Measurements from ENCODE around the gene ZNF341. TPM values are rescaled to one million over a fixed set of nuclear protein-coding genes. Genes with fewer than 3 reads are reported as not detected.

ZNF341 gene
- total and polyA plus RNA-seq, 3 donors from 2014 or later = 5.5 to 8.7 (median 7.0) TPM

DNA sequence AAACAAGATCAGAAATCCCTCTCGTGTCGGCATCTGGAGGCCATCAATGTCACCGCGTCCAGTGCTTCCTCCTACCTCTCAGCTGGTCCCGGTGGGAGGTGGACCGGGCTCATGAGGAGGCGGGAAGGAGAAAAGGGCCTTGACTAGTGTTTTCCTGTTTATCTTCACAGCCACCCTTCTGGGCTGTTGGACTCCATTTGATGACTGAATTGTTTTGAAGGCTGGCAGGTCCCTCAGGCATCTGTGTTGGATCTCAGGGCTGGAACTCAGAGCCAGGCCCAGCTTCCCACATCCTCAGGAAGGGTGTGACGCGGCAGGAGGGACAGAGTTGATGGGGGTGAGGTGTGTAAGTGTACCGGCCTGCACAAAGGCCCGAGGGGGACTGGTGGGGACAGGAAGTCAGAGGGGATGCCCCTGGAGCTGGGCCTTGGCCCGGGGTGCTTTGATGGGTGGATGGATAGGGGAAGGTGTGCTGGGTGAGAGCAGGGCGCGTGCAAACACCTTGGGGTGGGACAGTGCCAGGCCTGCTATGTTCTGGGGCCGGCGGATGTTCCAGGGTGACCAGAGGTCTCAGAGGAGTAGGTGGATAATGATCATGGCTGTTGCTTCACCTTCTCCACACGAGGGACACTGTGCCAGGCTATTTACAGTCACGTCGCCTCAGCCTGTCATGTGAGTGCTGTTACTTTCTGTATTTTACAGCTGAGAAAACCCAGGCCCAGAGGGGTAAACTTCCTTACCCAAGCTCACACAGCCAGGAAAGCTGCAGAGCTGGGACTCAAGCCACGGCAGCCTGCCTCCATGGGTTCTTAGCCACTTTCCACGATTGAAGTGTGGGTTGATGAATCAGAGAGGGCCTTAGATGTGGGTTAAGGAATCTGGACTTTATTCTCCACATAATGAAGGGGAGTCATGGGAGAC, 61.5 kb downstream of the ZNF341 start:
- TF ChIP-seq POLR2A (IDR thresholded peaks at IDR 0.05) = no peak
- TF ChIP-seq, protein P1, sequence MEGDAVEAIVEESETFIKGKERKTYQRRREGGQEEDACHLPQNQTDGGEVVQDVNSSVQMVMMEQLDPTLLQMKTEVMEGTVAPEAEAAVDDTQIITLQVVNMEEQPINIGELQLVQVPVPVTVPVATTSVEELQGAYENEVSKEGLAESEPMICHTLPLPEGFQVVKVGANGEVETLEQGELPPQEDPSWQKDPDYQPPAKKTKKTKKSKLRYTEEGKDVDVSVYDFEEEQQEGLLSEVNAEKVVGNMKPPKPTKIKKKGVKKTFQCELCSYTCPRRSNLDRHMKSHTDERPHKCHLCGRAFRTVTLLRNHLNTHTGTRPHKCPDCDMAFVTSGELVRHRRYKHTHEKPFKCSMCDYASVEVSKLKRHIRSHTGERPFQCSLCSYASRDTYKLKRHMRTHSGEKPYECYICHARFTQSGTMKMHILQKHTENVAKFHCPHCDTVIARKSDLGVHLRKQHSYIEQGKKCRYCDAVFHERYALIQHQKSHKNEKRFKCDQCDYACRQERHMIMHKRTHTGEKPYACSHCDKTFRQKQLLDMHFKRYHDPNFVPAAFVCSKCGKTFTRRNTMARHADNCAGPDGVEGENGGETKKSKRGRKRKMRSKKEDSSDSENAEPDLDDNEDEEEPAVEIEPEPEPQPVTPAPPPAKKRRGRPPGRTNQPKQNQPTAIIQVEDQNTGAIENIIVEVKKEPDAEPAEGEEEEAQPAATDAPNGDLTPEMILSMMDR (IDR thresholded peaks at IDR 0.05) = no peak
- H3K27me3 ChIP-seq = no peaks in the 10 kb centered on the region
- no peak for DNase-seq
- intact Hi-C loops (cut with DNase I; ENCODE audit: low total_unique reads) = no loop called here
- H3K4me1 ChIP-seq = no peaks in the 10 kb centered on the region
- no peak overlapping the region for H3K27ac ChIP-seq
- no peaks in the 10 kb centered on the region for H3K36me3 ChIP-seq (ENCODE audit: low read depth, missing control alignments)
- H3K9me3 ChIP-seq = no peaks in the 10 kb centered on the region
- no peak overlapping the region for H3K4me3 ChIP-seq
- WGBS, 2 donors = 72 to 81% methylated on average over 20 to 21 of the region's 21 CpGs

GRCh38 chr20:33796263-33796906, 64.6 kb downstream of the ZNF341 start:
- TF ChIP-seq, protein P1 (IDR thresholded peaks at IDR 0.05) = no peak
- no peak for TF ChIP-seq POLR2A (IDR thresholded peaks at IDR 0.05)
- Histone ChIP-seq H3K4me1 (no peaks in the 10 kb centered on the region), H3K9me3 (no peaks in the 10 kb centered on the region), H3K4me3 (no peak overlapping the region), H3K27me3 (no peaks in the 10 kb centered on the region), H3K27ac (no peak overlapping the region), H3K36me3 (ENCODE audit: low read depth, missing control alignments) (no peaks in the 10 kb centered on the region)
- DNase-seq = no peak
- 77 to 79% methylated on average over 9 of the region's 9 CpGs for WGBS, 2 donors
- intact Hi-C loops (cut with DNase I; ENCODE audit: low total_unique reads) = no loop called here

- Histone ChIP-seq H3K27me3 (no peaks in the 10 kb centered on the region), H3K9me3 (no peaks in the 10 kb centered on the region), H3K4me3 (no peak overlapping the region), H3K27ac (no peak overlapping the region), H3K4me1 (no peaks in the 10 kb centered on the region), H3K36me3 (ENCODE audit: low read depth, missing control alignments) (no peaks in the 10 kb centered on the region)
- TF ChIP-seq POLR2A (IDR thresholded peaks at IDR 0.05) = no peak
- TF ChIP-seq, protein P1 (IDR thresholded peaks at IDR 0.05) = no peak
- intact Hi-C loops (cut with DNase I; ENCODE audit: low total_unique reads) = no loop called here
- WGBS, 2 donors = 94 to 95% methylated on average over 5 of the region's 5 CpGs
- no peak for DNase-seq
Observed at GRCh38 chr20:33796907-33797544, 65.2 kb downstream of the ZNF341 start.

DNA sequence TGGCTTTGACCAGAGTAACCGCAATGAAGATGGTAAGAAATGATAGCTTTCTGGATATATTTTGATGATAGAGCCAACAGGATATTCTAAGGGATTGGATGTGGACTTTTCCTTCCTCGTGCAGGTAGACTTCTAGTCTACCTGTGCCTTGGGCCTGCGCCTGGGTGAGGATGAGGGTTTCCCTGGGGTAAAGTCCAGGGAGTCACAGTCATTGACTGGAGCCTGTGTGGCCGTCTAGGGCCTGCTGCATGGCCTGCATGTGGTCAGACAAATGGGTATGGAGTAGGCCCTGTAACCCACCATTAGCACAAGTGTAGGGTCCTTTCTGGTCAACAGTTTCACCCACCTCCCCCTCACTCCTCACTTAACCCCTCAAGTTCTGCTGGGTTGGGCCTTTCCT, 66.6 kb downstream of the ZNF341 start:
- no peak overlapping the region for H3K4me3 ChIP-seq
- no peaks in the 10 kb centered on the region for H3K9me3 ChIP-seq
- intact Hi-C loops (cut with DNase I; ENCODE audit: low total_unique reads) = no loop called here
- TF ChIP-seq, protein P1 (IDR thresholded peaks at IDR 0.05) = no peak
- TF ChIP-seq POLR2A (IDR thresholded peaks at IDR 0.05) = no peak
- 95 to 100% methylated on average over 3 to 4 of the region's 4 CpGs for WGBS, 2 donors
- no peak overlapping the region for H3K27ac ChIP-seq
- H3K27me3 ChIP-seq = no peaks in the 10 kb centered on the region
- no peak for DNase-seq
- no peaks in the 10 kb centered on the region for H3K4me1 ChIP-seq
- H3K36me3 ChIP-seq (ENCODE audit: low read depth, missing control alignments) = no peaks in the 10 kb centered on the region
